Measurements from ENCODE around the gene MACO1.
"Not testable (repeated sequence)": the region's sequence is repeated elsewhere in the genome, so short reads cannot be mapped to it uniquely, and the experiment has no call there.

The MACO1 gene

DNA sequence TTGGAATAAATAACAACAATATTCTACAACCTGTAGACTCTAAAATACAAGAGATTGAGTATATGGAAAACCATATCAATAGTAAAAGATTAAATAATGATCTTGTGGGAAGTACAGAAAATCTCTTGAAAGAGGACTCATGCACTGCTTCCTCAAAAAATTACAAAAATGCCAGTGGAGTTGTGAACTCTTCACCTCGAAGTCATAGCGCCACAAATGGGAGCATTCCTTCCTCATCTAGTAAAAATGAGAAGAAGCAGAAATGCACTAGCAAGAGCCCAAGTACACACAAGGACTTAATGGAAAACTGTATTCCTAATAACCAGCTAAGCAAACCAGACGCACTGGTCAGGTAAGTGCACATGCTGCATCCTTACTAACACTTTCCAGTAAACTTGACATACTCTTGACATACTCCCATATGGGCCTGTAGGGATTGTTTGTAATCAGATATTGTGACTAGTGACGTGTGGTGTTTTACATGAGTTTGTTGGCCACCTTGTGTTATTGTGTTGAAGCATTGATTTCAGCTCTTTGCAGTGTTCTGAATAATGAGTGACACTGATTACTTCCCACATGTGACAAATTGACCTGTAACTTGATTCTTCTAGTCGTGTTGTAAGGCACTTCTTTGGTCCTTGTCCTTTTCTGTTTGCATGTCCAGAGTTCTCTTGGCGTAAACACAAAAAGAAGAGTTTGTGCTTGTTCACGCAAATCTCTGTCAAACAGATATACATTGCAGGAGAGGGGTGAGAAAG is 28.0 kb downstream of the MACO1 start:
- no peak for DNase-seq

- DNase-seq = no peak
These were observed 29.3 kb downstream of the MACO1 start for GRCh38 chr1:25460020-25460419.

DNA sequence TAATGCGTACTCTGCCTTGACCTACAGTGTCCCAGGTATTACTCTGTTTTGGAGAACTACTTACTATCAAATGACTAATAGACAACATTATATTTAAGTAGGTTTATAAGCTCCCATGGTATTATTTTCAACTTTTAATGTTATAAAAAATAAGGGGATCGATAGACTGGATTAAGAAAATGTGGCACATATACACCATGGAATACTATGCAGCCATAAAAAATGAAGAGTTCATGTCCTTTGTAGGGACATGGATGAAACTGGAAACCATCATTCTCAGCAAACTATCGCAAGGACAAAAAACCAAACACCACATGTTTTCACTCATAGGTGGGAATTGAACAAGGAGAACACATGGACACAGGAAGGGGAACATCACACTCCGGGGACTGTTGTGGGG is 30.1 kb downstream of the MACO1 start:
- not testable (repeated sequence) for DNase-seq

- no peak for DNase-seq
These were observed 31.2 kb downstream of the MACO1 start for GRCh38 chr1:25461849-25462248.

DNA sequence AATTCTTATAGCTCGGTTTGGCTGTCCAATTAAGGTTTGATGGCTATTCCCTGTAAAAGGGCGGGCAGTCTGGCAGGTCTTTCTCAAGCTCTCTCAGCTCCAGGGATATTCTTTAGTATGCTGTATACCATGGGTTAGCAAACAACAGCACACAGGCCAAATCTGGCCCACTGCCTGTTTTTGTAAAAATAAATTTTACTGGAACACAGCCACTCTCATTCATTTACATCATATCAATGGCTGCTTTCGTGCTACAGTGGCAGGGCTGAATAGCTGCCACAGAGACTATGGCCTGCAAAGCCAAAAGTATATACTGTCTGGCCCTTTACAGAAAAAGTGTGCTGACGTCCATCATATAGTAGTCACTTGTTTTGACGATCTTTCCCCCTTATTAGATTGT is 32.0 kb downstream of the MACO1 start:
- DNase-seq = no peak

DNA sequence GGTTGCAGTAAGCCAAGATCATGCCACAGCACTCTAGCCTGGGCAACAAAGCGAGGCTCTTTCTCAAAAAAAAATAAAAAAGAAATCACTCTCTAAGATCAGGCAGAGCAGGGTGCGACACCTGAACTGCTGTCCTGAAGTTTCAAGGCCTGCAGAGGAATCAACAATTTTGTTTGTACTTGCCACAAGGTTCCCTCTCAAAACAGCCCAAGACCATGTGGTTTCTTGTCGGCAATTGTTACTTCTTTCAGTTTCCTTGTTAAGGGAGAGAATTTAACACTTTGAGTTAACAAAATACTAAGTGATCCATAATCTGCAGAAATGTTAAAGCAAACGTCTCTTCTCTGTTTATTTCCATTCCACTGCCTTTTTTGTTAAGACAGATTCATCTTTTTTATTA is 36.5 kb downstream of the MACO1 start:
- no peak for DNase-seq

GRCh38 chr1:25467616-25468015 is 36.9 kb downstream of the MACO1 start:
- DNase-seq = no peak

- DNase-seq = peak; percentile 6 to 70
These were observed 37.3 kb downstream of the MACO1 start for GRCh38 chr1:25468033-25468432.

GRCh38 chr1:25469177-25469576 is 38.5 kb downstream of the MACO1 start:
- DNase-seq = no peak

GRCh38 chr1:25472471-25472870 is 41.8 kb downstream of the MACO1 start:
- no peak for DNase-seq

DNA sequence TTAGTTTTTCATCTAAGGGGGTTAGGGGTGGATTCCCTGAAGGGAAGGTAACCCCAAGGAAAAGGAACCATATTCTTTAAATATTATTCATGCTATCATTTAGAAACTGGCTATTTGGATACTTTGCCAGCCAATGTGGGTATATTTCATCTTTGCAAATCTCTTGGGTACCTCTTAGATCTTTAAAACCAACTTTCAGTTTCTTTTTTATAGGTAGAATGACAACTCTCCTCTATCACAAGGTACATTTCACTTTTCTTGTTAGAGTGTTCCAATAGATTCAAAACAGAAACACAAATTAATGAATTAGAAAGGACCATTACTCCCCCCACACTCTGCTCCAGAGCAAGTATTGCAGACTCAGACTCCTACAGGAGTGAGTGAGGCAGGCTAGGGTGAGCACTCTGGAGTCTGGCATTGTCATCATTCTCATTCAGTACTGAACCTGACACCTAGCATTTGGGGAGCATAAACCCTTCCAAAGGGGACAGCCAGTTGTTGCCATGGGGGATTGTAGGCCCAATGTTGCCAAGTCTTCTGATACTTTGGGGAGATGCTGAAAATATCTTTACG is 43.0 kb downstream of the MACO1 start:
- DNase-seq = no peak

- no peak for DNase-seq
These were observed 43.8 kb downstream of the MACO1 start for GRCh38 chr1:25474439-25475047.

DNA sequence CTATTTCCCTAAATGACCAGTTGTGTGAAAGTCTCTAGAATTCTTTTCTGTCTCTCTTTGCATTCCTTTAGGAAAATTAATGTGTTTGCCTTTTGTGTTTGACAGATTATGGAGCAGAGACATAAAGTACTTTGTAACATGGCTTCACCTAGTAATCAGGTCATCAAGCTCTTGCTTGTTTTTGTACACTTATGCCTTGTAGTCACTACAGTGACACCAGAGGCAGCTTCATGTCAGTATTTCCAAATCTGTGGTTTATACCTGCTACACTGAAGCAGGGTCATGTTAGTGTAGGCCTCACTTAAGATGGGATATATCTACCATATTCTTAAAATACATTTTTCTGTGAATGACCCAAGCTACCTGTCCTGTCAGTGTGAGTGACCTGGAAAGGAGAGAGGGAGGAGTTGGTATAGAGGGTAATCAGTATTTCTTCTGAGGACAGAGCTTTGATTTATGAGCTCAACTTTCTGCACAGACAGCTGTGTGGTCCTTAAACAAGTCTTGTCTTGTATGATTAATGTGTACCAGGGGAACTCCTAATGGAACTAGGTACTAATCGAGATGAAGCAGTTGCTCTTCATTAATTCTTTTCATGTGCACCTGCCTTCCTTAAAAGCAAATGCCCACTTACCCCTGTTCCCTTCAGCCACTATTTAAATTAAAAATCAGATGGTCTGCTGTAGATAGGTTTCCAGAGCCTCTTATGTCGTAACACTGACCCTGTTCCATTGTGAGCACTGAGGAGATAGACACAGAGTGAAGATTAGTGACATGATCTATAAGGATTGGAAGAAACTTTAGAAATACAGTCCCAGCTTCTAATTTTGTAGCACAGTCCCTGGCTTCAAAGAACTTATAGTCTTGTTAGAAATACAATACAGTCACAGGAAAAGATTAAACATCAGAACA is 45.7 kb downstream of the MACO1 start:
- DNase-seq = peak; percentile 61 to 92

GRCh38 chr1:25477448-25478034 is 46.8 kb downstream of the MACO1 start:
- DNase-seq = no peak

DNA sequence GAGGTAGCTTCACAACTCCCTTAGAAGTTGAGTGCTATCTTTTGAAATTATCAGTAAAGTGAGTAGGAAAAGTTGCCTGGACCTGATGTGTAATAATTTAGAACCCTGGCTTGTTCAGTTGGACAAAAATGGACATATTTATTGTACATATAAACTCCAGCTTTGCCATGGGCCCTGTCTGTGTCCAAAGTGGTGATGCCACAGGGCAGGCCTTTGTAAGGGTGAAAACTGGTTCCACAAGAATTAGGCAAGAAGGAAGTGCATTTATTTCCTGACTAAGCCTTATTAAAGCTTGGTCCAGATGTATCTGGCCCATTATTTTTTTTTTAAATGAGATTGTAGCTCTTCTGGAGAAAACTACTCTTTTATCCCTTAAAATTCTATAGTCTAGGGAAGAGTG is 47.9 kb downstream of the MACO1 start:
- DNase-seq = no peak

DNA sequence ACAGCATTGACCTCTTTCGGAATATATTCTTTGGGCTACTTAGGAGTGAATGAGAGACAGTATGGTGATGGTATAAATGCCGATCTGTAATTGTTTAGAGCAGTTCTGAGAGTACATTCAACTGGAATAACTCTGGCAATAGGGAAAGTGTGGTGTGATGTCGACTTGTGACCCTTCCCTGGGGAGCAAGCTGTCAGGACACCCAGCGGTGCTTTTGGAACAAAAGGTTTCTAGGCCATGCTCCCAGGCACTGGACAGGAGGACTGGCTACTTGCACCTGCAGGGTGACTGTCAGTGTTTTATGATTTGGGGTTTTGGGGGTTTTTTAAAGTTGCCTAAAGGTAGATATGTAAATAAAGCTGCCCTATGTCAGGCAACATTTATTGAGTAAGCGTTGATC is 50.9 kb downstream of the MACO1 start:
- no peak for DNase-seq

- no peak for DNase-seq
These were observed 51.5 kb downstream of the MACO1 start for GRCh38 chr1:25482211-25482610.

DNA sequence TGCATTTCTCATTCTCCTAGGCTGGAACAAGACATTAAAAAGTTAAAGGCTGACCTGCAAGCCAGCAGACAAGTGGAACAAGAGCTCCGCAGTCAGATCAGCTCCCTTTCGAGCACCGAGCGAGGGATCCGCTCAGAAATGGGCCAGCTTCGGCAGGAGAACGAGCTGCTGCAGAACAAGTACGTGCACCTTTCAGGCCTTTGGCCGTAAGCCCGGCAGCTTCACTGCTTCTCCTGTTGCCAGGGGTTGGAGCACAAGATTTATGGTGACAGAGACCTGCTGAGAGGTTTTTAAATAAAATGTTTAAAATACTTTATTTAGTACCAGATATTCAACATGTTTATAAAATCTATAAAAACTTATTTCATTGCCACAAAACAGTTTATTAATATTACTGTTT is 53.4 kb downstream of the MACO1 start:
- no peak for DNase-seq

DNA sequence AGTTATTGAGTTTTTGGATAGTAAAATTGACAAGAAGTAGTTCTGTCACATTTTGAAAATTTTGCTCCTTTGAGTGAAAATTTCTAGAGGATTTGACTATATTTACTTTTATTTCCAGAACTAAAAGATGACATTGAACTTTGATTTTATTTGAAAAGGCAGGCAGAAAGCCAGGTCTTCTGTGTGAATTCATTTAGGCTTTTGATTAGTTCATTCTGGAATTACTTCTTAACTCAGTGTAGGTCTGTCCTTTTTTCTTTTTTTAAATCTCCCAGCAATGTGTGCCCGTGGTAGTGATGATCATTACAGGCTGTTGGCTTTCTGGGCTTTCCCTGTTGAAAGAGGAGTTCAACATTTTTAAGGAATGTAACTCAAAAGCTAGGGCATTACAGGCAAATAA is 53.8 kb downstream of the MACO1 start:
- DNase-seq = no peak

DNA sequence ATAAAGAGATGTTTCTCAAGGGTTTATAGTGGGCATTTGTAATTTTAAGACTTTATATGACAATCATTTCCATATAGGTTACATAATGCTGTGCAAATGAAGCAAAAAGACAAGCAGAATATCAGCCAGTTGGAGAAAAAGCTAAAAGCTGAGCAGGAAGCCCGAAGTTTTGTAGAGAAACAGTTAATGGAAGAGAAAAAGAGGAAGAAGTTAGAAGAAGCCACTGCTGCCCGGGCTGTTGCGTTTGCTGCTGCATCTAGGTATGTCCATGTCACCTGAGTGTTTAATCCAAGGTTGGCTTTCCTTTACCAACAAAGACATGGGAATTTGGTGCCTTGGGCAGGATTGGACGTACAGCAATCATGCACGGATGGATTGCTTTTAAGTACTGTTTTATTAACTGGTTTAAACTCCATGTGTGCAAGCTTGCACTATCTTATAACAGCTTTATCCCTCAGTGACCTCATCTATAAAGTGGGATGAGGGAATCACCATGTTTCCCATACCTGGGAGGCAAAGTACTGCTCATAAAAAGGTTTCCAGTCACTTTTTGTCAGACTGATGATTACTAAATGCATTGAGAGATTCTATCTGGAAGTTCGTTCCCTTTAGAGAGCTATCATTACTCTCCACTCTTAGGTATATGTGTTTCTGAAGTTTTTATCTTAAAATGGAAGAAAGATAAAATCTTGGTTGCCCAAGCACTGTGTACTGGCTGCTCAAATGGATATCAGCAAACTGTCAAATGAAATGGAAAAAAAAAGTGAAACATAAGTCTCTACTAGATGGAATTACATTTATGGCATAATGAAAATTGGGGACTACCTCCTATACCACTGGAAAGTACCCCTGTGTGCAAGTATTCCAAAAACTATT is 55.1 kb downstream of the MACO1 start:
- no peak for DNase-seq

- peak in 1 of 2 experiments; percentile 16 for DNase-seq
These were observed 55.9 kb downstream of the MACO1 start for GRCh38 chr1:25486602-25487001.

DNA sequence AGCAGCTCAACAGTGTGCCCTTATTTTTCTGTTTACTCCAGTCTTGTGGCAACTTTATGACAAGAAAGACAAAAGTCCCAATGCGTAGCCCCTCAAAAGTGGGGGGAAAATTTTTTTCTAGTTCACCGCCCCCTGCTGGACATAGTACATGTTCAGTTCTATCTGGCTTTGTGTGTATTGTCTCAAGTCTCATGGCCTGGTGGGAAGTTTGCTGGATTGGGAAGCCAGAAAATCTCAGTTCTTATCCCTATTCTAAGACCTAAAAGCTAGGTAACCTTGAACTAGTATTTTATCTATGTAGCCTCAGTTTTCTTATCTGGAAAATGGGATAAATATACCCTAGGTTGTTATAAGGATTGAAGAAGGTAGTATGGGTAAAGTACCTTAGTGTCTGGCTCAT is 56.9 kb downstream of the MACO1 start:
- no peak for DNase-seq

Data from NCI-H524 (cell line).